ENCODE data around the gene CDK16.

Gene CDK16

DNA sequence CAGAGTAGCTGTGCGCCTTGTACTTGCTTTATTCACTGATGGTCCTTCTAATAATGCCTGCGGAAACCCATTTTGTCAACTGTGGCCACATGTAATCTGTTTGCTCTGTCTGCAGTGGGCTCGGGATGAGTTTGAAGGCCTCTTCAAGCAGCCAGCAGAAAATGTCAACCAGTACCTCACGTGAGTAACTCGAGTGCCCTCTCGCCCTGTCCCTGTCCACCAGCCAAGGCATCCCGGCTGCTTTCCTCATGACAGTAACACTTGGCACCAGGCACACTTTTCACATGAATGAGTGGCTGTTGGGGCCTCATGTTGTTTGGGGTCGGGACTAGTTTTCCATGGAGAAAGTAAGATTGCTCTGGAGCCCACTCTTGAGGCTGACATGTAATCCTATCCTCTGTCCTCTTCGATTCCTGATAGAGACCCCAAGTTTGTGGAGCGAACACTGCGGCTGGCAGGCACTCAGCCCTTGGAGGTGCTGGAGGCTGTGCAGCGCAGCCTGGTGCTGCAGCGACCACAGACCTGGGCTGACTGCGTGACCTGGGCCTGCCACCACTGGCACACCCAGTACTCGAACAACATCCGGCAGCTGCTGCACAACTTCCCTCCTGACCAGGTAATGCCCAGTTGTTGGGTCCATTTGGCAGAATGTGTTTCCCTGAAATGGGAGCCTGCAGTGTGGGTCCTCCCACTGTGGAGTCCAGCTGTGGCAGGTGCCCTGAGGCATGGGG lies 8.8 kb upstream of the CDK16 start:
- DNase-seq: no peak

DNA sequence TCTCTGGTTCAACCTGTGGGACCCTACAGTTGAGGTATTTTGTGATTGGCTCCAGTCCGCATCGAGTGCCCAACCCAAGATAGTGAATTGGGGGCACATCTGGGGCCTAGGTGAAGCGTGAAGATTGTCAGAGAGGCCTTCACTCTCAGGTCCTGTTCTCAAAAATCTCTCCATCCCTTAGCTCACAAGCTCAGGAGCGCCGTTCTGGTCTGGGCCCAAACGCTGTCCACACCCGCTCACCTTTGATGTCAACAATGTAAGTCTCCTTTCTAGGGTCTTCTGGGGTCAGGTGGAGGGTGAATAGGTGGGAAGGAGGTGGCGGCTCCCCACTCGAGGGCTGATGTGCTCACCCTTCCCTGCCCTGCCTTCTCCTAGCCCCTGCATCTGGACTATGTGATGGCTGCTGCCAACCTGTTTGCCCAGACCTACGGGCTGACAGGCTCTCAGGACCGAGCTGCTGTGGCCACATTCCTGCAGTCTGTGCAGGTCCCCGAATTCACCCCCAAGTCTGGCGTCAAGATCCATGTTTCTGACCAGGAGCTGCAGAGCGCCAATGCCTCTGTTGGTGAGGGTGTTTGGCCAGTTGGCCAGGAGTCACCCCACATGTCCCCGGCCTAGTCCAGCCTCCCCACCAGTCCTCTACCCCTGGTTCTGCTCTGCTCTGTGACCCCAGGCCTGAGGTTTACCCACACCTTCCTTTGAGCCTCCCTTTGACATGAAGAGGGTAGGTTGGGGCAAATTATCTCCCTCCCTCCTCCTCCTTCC lies 7.6 kb upstream of the CDK16 start:
- DNase-seq: no peak

DNA sequence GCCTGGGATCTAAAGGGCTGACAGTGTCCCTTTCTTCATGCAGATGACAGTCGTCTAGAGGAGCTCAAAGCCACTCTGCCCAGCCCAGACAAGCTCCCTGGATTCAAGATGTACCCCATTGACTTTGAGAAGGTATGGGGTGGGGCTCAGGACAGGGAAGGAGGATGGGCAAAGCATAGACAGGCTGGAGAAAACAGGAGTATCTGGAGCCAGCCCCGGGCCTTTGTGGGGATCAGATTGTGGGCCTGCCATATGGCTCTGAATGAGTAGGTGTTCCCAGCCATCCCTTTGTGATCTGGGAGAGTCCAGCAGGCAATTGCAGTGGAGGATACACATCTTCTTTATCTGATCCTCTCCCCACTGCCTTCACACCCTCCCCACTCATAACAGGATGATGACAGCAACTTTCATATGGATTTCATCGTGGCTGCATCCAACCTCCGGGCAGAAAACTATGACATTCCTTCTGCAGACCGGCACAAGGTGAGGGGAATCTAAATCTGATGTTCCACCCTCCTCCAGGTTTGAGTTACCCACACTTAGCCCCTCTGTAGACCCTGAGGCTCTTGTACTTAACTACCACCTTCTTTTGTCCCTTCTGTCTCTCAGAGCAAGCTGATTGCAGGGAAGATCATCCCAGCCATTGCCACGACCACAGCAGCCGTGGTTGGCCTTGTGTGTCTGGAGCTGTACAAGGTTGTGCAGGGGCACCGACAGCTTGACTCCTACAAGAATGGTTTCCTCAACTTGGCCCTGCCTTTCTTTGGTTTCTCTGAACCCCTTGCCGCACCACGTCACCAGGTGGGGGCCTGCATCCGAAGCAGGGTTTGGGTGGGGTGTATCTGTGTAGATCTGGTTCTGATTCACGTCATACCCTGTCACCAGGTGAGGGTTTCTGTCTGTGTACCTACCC lies 5.8 kb upstream of the CDK16 start:
- no peak for DNase-seq

DNA sequence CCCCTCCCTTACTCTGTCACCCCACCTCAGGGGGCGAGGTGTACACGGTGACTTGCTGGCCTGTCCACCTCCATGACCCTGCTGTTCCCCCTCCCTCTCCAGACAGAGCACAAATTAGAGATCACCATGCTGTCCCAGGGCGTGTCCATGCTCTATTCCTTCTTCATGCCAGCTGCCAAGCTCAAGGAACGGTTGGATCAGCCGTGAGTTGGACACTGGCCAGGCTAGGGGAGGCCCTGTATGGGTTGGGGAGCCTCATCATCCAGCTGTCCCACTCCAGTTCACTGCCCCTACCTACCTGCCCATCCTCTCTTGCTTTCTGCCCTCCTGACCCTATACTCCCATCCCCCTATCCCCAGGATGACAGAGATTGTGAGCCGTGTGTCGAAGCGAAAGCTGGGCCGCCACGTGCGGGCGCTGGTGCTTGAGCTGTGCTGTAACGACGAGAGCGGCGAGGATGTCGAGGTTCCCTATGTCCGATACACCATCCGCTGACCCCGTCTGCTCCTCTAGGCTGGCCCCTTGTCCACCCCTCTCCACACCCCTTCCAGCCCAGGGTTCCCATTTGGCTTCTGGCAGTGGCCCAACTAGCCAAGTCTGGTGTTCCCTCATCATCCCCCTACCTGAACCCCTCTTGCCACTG lies 3.9 kb upstream of the CDK16 start:
- DNase-seq: no peak

DNA sequence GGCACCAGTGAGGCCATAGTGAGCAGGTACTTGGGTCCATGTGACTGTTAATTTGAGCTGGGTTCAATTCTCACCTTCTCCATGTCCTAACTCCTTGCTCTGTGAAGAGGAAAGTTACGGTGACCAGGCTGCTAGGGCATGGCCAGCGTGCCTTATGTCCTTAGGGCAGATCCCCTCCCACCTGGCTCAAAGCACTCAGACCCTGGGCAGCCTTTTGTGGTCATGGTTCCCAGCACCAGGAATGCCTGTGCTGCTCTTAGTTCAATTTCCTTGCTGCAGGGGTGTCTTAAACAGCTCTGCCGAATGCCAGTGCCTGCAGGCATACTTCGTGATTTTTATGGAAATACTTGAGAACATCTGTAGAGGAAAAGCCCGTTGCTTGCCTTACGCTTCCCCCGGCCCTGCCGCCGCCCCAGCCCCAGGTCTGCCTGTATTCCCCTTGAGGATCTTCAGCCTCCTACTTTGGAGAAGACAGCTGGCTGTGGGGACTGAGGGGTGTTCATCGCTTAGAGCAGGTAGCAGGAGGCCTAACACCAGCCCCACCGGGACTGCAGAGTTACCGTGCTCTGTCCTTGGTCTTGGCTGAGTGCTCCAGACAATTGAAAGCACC lies 3.1 kb upstream of the CDK16 start:
- no peak for DNase-seq

DNA sequence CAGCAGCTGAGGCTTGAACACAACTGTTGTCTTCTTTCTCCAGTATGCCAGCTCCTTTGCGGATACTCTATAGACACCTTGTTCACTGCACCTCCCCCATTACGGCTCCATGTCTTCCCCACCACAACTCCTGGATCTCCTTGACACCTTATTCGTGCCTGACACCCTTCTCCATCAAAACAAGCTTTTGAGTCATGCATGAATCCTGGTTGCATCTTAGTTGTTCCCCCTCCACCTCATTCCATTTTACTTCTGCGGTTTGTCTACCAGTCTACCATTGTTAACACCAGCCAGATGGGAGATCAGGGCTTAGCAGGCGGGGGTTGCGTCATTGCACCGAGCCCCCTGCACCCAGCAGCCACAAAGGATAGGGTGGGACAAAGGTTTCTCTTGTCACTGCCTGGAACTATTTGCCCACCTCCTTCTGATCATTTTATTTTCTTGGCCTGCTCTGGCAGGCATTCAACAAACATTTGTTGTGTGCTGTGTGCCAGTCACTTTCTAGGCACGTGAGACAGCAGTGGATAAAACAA lies 2.0 kb upstream of the CDK16 start:
- no peak for DNase-seq

DNA sequence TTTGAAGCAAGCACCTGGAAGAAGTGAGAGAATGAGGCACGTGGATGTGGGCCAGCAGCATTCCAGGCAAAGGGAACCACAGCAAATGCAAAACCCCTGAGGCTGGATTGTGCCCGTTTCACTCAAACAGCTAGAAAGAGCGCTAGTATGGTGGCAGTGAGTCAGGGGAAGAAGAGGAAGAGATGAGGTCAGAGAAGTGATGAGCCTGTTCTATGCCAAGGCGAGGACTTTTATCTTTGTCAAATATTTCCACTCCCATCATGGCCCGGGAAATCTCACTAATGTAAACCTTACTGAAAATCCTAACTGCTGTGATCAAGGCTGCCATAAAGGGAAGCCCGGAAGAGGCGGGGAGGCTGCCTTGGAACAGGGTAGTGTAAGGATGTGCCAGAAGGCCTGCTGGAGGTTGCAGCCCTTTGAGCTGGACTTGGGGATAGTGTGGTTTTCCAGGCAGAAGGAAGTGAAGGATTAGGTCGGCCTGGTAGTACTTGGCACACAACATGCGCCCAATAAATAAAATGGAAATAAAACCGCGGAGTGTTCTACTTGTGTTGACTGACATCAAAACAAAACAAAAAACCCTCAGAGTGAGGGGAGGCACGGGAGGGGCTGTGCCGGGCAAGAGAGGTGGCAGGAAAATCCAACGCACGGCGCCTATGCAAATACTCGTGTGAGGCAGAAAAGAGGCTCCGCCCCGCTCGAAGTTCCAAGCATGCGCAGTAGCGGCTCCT lies 1.2 kb upstream of the CDK16 start:
- peak in 1 of 2 donors; percentile 24 for DNase-seq

DNA sequence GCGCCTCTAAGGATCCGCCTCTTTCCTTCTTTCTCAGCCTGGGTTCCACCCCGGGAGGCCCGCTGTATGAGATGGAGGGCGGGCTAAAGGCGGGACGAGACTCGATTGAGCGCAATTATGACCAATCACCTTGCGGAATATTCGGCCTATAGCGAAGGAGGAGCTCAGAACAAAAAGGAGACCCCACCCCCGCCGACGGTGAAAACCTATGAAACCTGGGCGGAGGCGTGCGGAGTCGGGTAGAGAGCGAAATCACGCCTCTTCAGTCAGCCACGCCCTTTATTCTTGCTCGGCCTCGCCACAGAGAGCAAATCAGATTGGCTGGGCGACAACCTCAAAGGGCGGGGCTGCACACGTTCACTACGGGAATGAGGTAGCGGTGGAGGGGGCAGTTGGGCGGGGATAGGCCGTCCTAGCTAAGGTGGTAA lies 615 bp upstream of the CDK16 start:
- peak; percentile 84 to 99 for DNase-seq

DNA sequence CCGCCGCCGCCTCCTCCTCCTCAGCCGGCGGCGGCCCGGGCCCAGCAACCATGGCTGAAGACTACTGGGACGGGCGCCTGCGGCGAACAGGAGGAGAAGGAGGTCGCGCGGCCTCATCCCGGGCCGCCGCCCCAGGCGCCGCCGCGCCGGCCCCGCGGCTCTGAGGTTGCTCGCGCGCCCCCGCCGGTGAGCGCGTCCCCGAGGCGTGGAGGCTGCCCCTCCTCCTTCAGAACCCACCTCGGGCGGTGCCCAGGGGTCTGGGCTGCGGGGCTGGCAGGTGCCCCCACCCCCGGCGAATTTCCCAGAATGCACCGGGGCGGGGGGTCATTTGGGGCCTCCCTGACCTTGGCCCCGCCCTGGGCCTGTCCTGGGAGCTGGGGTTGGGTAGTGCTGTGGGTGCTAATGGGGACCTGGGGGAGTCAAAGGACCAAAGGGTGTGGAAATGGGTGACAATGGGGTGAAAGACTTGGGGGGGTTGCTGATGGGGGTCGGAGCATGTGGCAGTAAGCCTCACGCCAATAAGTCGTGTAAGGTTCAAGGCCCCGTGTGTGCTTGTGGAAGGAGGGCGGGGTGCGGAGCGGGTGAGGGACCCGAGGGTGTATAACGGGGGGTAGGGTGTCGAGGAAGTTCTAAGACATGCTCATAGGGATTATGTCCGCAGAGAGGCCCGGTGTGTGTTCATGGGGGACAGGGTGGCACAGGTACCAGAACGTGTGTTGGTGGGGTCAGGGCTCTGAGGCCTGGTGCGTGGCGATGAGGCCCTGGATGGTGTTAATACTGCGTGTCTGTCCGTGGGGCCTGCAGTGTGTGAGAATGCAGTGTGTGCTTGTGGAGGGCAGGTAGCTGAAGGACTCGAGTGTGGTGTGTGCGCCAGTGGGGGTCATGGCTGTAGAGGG lies 687 bp downstream of the CDK16 start:
- peak in 1 of 2 donors; percentile 11 for DNase-seq

DNA sequence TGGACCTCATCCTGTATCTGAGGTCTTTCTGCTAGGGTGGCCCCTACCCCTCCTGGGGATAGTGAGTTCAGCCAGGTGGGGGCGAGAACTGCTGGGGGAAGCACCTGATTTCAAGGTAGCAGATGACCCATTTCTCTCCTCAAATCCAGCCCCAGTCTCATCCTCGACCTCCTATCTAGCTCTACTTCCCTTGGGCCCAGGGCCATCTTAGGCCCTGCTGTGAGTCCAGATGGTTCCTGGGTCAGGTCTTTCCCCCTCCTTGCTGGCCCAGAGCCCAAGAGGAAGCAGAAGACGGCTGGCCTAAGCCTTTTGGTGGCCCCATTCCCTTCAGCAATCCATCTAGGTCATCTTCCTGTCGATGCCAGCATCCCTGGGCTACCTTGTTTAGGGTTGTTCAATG lies 3.3 kb downstream of the CDK16 start:
- no peak for DNase-seq

DNA sequence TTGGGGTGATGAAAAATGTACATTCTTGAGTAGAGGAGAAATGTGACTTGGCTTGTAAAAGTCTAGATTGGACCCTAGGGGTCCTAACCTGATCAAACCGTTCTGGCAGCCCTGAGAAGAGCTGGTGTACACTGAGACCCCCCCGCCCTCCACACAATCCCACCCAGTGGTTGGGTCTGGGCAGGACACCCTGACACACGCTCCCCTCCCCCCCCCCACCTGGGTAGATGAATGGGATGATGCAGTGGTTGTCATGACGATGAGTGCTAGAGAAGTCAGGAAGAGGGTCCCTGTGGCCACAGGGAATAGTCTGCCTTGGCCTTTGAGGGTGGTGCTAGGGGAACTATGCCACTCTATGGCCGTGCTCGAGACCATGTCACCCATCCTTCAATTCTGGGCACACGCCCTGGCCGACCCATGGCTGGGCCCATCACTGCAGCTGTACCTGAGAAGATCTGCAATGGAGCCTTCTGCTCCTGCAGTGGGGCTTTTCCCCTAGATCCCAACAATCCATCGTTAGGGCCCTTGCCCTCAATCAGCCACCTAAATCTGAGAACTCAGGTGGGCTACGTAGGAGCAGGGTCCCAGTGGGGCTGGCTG lies 4.4 kb downstream of the CDK16 start:
- DNase-seq: no peak

DNA sequence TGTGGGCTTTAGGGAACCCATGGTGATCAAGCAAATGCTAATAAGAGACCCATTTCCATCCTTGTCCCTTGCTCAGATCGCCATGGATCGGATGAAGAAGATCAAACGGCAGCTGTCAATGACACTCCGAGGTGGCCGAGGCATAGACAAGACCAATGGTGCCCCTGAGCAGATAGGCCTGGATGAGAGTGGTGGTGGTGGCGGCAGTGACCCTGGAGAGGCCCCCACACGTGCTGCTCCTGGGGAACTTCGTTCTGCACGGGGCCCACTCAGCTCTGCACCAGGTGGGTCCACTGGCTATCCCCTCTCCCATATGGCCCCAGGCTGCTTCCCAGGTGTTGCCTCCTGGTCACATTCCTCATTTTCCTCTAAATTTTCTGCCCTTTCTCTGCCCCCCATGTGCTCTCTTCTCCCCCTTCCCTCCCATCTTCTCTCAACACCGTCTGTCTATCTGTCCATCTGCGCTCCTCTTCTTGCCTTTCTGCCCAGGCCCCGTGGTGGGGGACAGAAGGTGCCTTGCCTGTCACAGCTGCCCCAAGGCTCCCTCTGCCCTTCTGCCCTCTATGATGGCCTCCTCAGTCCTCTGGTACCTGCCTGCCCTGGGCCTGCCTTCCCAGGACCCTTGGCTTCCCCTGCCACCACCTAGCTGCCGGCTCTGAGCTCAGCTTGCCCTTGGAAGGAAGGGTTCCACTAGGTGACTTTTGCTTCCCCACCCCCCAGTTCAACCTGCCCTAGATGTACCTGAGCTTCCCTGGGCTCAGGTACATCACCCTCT lies 5.2 kb downstream of the CDK16 start:
- no peak for DNase-seq

DNA sequence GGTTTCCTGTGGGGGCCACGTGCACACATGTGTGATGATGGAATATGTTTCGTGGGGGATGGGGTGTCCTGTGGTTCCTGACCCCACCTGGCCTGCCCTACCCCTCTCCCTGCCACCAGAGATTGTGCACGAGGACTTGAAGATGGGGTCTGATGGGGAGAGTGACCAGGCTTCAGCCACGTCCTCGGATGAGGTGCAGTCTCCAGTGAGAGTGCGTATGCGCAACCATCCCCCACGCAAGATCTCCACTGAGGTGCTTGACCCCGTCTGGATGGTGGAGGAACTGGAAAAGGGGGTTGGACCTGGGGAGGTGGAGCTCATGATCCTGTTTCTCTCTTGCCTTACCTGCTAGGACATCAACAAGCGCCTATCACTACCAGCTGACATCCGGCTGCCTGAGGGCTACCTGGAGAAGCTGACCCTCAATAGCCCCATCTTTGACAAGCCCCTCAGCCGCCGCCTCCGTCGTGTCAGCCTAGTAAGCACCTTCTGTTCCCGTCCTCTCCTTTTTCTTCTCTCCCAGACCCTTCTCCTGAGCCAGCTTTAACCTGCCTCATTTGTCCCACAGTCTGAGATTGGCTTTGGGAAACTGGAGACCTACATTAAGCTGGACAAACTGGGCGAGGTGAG lies 5.9 kb downstream of the CDK16 start:
- no peak for DNase-seq

DNA sequence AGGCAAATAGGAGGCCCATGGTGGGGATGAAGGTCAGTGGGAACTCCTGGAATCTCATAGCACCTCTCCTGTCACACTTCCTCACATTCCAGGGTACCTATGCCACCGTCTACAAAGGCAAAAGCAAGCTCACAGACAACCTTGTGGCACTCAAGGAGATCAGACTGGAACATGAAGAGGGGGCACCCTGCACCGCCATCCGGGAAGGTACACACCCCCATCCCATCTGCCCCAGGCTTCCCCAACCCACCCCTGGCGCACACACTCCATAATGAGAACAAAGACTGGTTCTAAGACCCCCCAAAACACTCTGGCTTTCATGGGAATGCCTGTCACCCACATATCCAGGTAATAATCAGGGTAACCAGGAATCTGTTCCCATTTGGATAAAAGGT lies 6.4 kb downstream of the CDK16 start:
- DNase-seq: no peak

DNA sequence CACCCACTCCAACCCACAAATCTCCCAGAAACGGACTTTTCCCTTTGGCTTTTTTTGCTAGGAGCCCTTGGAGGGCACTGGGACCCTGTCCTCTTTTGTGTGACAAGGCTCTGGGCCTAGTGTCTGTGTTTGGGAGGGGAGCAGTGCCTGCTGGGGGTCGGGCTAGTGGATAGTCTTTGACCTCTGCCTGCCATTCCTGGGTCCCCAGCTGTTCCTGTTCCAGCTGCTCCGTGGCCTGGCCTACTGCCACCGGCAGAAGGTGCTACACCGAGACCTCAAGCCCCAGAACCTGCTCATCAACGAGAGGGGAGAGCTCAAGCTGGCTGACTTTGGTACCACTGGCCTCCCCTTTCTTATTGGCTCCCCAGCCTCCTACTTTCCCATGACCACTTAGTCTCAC lies 7.6 kb downstream of the CDK16 start:
- DNase-seq: no peak

DNA sequence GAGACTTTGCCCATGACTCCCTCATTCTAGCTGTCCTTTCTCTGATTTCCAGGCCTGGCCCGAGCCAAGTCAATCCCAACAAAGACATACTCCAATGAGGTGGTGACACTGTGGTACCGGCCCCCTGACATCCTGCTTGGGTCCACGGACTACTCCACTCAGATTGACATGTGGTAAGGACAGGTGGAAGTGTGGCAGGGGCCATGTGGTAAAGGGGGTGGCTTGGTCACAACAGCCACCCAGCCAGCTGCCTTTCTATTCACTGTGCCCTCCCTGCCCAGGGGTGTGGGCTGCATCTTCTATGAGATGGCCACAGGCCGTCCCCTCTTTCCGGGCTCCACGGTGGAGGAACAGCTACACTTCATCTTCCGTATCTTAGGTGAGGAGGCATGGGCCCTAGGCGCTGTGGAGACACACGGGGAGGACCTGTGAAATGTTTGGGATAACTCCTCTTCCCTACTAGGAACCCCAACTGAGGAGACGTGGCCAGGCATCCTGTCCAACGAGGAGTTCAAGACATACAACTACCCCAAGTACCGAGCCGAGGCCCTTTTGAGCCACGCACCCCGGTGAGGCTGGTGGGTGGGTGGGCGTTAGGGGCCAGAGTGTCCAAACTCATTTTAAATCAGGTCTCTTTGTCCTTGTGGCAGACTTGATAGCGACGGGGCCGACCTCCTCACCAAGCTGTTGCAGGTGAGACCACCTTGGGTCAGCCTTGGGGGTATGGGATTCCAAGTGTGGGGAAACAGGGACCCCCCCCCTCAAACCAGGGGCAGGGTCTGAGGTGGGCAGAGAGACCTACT lies 8.3 kb downstream of the CDK16 start:
- DNase-seq: no peak

DNA sequence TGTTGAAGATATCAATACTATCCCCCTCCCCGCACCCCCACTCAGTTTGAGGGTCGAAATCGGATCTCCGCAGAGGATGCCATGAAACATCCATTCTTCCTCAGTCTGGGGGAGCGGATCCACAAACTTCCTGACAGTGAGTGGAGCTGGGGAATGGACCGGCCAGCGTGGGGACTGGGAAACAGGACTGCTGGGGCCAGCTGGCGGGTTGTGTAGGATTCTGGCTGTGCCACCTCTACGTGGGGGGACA lies 8.8 kb downstream of the CDK16 start:
- no peak for DNase-seq

All from bone marrow (tissue), 2 donors.